ENCODE results near the gene SYNJ1. TPM values are rescaled to one million over a fixed set of nuclear protein-coding genes. Genes with fewer than 3 reads are reported as not detected.

Gene SYNJ1
- total and polyA plus RNA-seq, 9 of the 15 experiments (the other 6 are each of a cell fraction or from before 2014, with no cell fraction given) = 2.4 to 10.6 (median 5.6) TPM

DNA sequence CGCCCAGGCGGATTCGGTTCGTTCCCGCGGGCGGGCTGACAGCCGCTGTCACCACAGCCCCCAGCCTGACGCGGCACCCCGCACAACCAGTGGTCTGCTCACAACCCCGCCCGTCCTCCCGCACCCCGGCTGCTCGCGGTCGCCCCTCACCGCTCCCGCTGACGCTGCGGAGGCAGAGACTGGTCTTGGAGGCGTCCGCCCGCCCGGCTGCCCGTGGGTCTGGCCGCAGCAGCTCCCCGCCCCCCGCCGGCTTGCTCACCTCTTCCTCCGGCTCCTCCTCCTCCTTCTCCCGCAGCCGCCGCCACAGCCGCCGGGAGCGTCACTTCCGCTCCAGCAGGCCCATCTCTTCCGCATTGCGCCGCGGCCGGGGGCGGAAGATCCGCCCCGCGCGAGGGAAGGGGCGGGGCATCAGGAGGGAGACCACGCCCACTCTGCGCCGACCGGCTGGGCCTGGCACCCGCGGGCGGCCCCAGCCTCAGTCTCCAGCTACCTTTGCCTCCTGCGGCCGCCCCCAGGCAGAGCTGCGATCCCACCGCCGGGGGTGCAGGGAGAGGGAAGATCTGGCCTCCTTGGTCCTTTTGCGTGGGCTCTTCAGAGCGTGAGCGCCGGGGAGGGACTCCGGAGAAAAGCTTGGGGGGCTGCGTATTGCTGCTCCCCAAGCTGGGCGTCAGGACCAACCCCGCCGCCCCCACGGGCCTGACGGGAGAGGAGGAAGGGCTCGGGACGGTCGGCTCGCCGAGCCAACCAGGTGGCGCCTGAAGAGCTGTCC, at the start of gene SYNJ1 (continued):
- TF ChIP-seq SMARCE1 (IDR thresholded peaks at IDR 0.05) (0 out of 2 replicates have a peak, but pooled peaks have one; percentile 57), PBX2 (CRISPR knock-in tag; IDR thresholded peaks at IDR 0.05; ENCODE audit: low read depth) (0 out of 2 replicates have a peak, but pooled peaks have one; percentile 32), PBX2 (tag; conservative IDR thresholded peaks at IDR 0.05; ENCODE audit: low read depth) (no peak), MNT (conservative IDR thresholded peaks at IDR 0.05) (peak; percentile 92 to 97), UBTF (IDR thresholded peaks at IDR 0.05; ENCODE audit: borderline replicate concordance in 1 of 2, low read depth in 2 of 2, low read length in 2 of 2) (peak in 1 of 2 experiments; percentile 74; a peak in 3 of 4 replicates), CREB1 (IDR thresholded peaks at IDR 0.05) (peak; percentile 86), CREB1 (CRISPR knock-in tag; IDR thresholded peaks at IDR 0.05) (peak; percentile 91), SMARCB1 (IDR thresholded peaks at IDR 0.05; ENCODE audit: insufficient read length, low read depth) (no peak), MXD1 (CRISPR knock-in tag; IDR thresholded peaks at IDR 0.05; ENCODE audit: borderline replicate concordance, poor library complexity, severe bottlenecking) (peak; percentile 80), FOXM1 (IDR thresholded peaks at IDR 0.05; ENCODE audit: low read depth) (no peak), FOXM1 (CRISPR knock-in tag; IDR thresholded peaks at IDR 0.05; ENCODE audit: low read depth) (peak; percentile 29; the same call in 1 of the 2 replicates), MYNN (IDR thresholded peaks at IDR 0.05) (0 out of 2 replicates have a peak, but pooled peaks have one; percentile 18), MYNN (CRISPR knock-in tag; IDR thresholded peaks at IDR 0.05) (no peak), ZBTB11 (CRISPR knock-in tag; IDR thresholded peaks at IDR 0.05) (peak in 1 of 3 experiments; percentile 74; a peak in 2 of 6 replicates)

Data from K562 (cell line).